Brain microvascular endothelial cell (primary cell): Measurements from ENCODE around the gene TIMM21.

Source experiments
- DNase-seq: peaks from one replicate; pipeline ENCODE4 v3.0.0-alpha.2; 2020
- H3K27ac ChIP-seq: fragments of 250-450 bp; sonication (Bioruptor Pico); 2 replicates; pipeline ENCODE4 v1.5.1; 2020; ENCODE audit warnings: mild to moderate bottlenecking, moderate library complexity
- H3K27me3 ChIP-seq: fragments of 250-450 bp; sonication (Bioruptor Pico); replicated peaks from 2 replicates; pipeline ENCODE4 v1.5.1; 2020; ENCODE audit warnings: mild to moderate bottlenecking
- H3K36me3 ChIP-seq: fragments of 250-450 bp; sonication (Bioruptor Pico); replicated peaks from 2 replicates; pipeline ENCODE4 v1.5.1; 2020; ENCODE audit warnings: mild to moderate bottlenecking
- H3K4me3 ChIP-seq: 2 replicates; pipeline ENCODE4 v1.5.1; 2011; ENCODE audit warnings: low read depth, mild to moderate bottlenecking, control low read depth, low read length, moderate library complexity
- CTCF ChIP-seq: IDR thresholded peaks from 2 replicates; pipeline ENCODE4 v1.5.1; 2011; ENCODE audit warnings: low read depth, mild to moderate bottlenecking, moderate library complexity, low read length, control low read depth, inconsistent platforms; ENCODE audit errors: missing control alignments
- in situ Hi-C: cut with HindIII; loops from 2 replicates; pipeline ENCODE4 v1.10.0; 2017; ENCODE audit warnings: low sequenced_read_pairs, low pct_ligation_motif_present

TIMM21 gene

GRCh38 chr18:74140582-74140981 is 7.7 kb upstream of the TIMM21 start:
- Histone ChIP-seq H3K36me3 (no peaks in the 10 kb centered on the region), H3K27ac (no peak overlapping the region), H3K27me3 (no peaks in the 10 kb centered on the region), H3K4me3 (no peak overlapping the region)
- no peak for TF ChIP-seq CTCF
- DNase-seq, result no peak
- in situ Hi-C loops, result no loop called here

- Histone ChIP-seq H3K4me3 (no peak overlapping the region), H3K27ac (no peak overlapping the region), H3K27me3 (no peaks in the 10 kb centered on the region), H3K36me3 (no peaks in the 10 kb centered on the region)
- no peak for DNase-seq
- in situ Hi-C loops, result no loop called here
- TF ChIP-seq CTCF, result no peak
Measured at GRCh38 chr18:74141667-74142066, 6.7 kb upstream of the TIMM21 start.

DNA sequence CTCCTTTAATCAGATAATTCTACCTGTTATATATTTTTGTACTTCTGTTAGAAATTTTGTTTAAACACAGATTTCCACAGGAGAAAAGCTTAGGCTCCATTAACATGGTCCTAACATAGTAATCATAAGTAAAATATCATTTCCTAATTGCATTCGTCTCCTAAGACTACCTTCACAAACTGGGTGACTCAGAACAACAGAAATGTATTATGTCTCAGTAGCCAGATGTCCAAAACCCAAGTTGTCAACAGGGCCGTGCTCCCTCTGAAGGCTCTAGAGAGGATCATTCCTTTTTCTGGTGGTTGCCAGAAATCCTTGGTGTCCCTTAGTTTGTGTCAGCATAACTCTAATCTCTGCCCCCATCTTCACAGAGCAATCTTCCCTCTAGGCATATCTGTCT is 6.1 kb upstream of the TIMM21 start:
- in situ Hi-C loops, result no loop called here
- no peak overlapping the region for H3K4me3 ChIP-seq
- H3K36me3 ChIP-seq, result no peaks in the 10 kb centered on the region
- DNase-seq, result no peak
- no peaks in the 10 kb centered on the region for H3K27me3 ChIP-seq
- H3K27ac ChIP-seq, result no peak overlapping the region
- TF ChIP-seq CTCF, result no peak

- H3K27ac ChIP-seq, result no peak overlapping the region
Measured at GRCh38 chr18:74146756-74147155, 1.6 kb upstream of the TIMM21 start.

DNA sequence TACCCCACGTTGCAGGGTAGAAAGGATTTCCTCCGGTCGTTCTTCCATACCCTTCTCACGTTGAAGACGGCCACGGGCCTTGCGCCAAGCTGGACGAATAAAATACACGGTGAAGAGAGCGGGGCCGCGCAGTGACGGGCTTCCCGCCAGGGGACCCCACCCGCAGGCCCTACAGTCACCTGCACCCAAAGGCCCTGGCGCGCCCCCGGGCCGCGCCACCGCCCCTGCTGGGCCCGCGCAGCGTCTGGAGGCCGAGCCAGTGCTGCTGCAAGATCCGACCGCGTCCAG is 888 bp upstream of the TIMM21 start:
- Histone ChIP-seq H3K36me3 (no peaks in the 10 kb centered on the region), H3K27ac (no peak overlapping the region), H3K4me3 (peak overlapping the region; percentile 96), H3K27me3 (no peaks in the 10 kb centered on the region)
- in situ Hi-C loops, result no loop called here
- TF ChIP-seq CTCF, result no peak
- DNase-seq, result no peak

More at GRCh38 chr18:74146756-74147155, 1.6 kb upstream of the TIMM21 start:
- no peaks in the 10 kb centered on the region for H3K27me3 ChIP-seq
- in situ Hi-C loops, result no loop called here
- no peak for DNase-seq
- no peak for TF ChIP-seq CTCF
- peak overlapping the region; percentile 96 for H3K4me3 ChIP-seq
- H3K36me3 ChIP-seq, result no peaks in the 10 kb centered on the region

DNA sequence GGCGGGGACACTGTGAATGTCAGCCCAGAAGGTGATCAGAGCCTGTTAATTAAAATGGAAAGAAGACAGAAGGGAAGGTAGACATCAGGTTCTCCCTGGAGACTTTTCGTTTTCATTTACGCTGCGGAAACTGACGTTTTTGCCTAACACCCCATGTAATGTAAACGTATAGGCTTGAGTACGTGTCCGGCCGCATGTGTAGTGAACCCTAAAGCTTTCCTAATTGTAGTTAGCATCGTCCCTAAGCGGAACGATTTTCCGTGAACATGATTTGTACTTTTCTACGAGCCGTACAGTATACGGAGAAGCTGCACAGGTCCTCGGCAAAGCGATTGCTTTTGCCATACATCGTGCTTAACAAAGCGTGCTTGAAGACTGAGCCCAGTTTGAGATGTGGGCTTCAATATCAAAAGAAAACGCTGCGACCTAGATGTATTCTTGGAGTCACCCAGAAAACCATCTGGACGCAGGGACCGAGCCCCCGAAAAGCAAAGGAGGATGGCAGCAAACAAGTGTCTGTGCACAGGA is 284 bp downstream of the TIMM21 start:
- H3K36me3 ChIP-seq, result no peaks in the 10 kb centered on the region
- in situ Hi-C loops, result no loop called here
- no peaks in the 10 kb centered on the region for H3K27me3 ChIP-seq
- DNase-seq, result no peak
- peak overlapping the region; percentile 63 for H3K27ac ChIP-seq
- no peak for TF ChIP-seq CTCF
- peak overlapping the region; percentile 96 for H3K4me3 ChIP-seq
